Loucy (cell line): Measurements from ENCODE around the gene SLCO2A1.

Source experiments
- CTCF ChIP-seq: fragments of 200-600 bp; sonication (generic); conservative IDR thresholded peaks from 2 replicates; pipeline ENCODE4 v1.5.1; 2014; ENCODE audit warnings: mild to moderate bottlenecking, antibody characterized with exemption, low read length
- EZH2phosphoT487 ChIP-seq: fragments of 200-600 bp; IDR thresholded peaks from 2 replicates; pipeline ENCODE4 v1.6.1; 2018; ENCODE audit warnings: antibody characterized with exemption, mild to moderate bottlenecking, moderate library complexity, borderline replicate concordance

- TF ChIP-seq CTCF (no peak), EZH2phosphoT487 (no peak)
These were observed 148.2 kb downstream of the SLCO2A1 start for GRCh38 chr3:133881492-133881891.
